ENCODE results near the gene NACC2.

The NACC2 gene

DNA sequence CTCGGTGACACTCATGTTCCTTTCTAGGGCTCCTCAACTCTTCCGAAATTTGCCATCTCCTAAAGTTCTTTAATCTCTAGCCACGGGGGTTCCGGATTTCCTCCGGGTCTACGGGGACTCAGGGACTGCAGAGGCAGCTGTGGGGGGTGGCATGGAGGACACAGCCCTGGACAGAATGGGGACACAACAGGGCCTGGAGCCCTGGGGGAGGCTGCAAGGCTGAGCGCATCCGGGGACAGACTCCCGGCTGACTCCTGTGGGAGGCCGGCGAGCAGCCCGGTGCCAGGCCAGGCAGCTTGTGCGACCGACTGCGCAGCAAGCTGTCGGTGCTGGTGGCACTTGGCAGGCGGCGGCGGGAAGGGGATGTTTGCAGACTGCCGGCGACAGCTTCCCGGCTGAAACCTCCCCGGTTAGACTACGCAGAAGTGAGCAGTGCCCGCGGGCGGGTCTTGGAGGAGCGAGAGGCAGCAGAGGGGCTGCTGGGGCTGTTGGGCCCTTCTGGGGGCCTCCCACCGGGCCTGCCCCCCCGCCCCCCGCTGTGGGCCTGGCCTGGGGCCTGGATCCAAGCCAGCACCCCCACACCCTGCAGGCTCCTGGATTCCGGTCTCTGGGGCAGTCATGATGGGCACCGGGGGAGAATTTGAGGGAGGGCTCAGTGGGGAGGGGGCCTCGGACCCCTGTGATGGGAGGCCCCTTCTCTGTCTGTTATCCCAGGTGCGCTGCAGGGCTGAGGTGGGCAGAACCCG lies 105.2 kb downstream of the NACC2 start:
- no peak for DNase-seq

DNA sequence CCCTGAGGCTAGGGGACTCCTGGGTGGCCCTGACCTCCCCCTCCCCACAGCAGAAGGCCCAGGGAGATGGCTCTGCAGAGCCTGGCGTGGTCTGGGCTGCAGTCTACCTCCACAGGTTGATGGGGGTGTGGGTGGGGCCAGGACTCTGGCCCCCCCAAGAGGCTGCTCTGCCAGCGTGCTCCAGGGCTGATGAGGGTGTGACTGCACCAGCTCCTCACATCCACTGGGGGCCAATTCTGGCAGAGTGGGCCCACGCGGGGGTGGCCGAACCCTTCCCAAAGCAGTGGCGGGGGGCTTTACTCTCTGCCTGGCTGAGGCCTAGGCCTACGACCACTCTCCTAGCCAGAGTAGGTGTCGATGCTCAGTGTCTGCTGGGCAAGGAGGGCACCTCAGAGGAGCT lies 105.9 kb downstream of the NACC2 start:
- DNase-seq: no peak

DNA sequence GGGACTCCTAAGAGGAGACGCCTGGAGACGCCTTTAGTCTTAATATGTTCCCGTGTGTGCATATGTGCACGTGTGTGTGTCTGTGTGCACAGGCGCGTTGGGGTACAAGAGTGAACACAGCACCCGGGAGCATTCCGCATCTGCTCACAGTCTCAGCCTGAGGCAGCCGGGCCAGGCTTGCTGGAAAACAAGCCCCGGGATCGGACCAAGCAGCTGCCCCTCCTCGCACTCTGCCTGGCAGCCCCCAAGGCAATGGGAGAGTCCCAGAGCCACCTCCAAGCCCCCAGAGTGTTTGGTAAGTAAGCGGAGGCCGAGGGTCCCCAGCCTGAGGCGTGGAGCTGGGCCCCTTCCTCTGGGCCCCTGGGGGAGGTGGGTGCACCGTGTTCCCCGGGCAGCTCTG lies 106.6 kb downstream of the NACC2 start:
- DNase-seq: no peak

DNA sequence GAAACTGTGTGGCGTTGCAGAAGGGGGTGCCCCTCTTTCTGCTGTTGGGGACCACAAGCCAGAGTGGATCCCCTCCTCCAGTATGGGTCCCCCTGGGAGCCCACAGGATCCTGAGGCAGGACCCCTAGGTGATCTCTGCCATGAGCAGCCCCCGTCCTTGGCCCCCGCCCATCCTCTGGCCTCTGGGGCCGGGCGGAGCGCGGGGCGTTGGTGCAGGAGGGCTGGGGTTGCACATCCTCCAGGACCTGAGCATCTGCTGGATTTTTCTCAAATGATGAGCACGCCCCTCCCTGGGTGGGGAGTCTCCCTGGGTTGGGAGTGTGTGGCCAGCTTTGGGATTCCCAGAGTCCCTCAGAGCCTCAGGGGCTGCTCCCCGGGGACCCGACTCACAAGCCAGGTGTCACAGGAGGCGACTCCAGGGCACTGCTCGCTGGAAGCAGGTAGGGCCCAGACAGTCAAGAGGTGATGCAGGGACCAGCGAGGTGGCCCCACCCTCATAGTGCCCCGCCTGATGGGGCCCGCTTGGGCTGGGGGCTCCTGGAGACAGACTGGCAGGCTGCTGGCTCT lies 107.2 kb downstream of the NACC2 start:
- DNase-seq: no peak

DNA sequence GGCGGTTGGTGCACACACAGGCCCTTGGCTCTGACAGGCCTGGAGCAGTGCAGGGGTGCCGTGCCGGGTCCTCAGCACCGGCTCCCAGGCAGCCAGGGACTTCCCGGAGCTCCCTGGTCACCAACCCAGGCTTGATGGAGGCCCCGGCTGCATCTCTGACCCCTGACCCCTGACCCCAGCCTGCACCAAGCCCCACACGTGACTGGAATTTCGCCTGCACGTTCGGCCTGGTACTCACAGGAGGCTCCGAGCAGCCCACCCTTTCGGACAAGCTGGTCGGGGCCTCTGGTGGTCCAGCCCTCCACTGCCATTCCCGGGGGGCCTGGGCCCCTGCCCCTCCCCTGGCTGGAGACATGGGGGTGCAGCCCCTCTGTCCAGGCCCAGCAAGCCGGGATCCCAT lies 108.5 kb downstream of the NACC2 start:
- DNase-seq: no peak

DNA sequence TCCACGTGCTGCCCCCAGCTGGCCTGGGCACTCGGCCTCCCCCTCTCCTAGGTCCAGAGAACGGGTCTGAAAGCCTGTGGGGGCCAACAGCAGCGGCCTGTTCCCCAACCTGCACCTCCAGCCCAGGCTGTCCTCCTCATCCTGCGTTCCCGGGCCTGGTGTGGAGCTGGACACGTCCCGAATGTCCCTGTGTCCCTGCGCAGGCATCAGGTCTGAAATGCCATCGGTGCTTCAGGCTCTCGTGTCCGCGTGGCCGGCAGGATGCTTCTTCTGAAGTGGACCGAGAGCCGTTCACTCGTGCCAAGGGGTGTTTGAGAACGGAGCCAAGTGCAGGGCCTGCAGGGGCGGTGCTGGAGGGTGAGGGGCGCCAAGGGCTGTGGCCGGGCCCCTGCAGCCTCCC lies 109.2 kb downstream of the NACC2 start:
- DNase-seq: no peak

DNA sequence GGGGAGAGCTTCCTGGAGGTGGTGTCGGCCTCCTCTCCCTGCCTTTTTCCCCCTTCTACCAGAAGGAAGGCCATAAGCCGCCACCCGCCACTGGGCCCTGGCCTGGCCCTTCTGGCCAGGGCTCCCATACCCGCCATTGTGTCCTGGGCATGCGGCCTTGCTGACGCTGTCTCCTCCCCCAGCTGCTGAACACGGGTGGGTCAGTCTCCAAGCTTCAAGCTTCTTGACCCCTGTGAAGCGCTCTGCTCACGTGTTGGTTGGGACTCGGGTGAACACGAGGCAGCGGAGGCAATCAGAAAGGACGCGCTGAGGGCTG lies 109.7 kb downstream of the NACC2 start:
- DNase-seq: no peak

DNA sequence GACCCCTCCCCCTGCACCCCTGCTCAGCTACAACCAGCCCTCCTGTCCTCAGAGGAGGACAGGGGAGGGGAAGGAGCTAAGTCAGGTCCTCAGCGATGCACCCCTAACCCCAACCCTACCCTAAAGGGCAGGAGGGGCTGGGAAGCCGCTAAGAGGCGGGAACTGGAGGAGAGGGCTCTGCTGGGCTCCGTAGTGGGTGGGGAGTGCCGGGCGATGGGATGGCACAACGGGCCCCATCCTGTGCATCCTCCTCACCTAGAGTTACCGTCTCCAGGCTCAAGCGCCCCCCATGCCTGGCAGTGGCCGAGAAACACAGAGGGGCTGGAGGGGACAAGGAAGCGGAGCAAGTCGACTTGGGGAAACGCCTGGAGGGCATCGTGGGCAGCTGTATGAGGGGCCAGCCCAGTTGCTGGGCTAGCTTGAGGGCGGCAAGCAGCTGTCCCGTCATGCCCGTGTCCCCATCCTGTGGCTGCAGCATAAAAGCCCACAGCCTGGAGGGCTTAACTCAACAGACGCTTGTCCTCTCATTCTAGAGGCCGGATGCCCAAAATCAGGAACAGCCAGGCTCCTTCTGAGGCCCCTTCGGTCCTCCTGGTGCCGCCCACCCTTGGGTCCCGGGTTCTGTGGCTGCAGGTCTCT lies 110.9 kb downstream of the NACC2 start:
- no peak for DNase-seq

DNA sequence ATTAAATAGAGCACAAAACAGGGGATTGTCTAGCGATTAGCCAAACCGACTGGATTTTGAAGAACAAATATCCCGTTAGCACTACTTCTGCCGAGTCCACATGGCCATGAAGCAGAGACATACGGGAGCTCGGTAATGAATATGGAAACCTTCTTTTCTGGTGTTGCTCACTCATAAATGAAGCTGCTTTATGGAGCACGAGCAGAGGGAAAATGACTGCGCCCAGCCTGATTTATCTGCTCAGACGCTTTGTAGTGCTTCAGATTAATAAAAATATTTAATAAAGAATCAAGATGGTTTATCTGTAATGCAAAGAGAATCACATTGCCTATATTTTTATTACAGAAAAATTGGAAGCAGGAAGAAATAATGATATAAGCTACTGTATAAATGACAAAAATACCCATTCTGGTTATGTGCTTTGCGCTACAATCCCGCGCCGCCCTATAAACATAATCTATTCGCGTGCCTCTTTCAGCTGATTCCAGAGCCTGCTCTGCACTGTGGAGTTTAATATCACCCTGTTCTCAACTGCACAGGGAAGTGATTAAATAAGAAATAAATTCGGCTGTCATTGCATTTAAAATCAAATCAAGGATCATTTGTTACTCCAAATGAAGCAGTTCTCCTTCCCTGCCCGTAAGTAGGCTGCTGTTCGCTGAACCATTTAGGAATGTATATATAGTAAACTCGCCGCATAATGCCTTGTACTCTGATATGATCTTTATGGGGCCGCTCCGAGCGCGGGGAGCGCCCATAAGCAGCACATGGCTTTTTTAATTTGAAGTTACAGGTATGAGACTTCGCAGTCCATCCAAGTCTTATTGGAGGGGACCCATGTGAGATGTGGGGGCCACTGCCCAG lies 111.6 kb downstream of the NACC2 start:
- no peak for DNase-seq

DNA sequence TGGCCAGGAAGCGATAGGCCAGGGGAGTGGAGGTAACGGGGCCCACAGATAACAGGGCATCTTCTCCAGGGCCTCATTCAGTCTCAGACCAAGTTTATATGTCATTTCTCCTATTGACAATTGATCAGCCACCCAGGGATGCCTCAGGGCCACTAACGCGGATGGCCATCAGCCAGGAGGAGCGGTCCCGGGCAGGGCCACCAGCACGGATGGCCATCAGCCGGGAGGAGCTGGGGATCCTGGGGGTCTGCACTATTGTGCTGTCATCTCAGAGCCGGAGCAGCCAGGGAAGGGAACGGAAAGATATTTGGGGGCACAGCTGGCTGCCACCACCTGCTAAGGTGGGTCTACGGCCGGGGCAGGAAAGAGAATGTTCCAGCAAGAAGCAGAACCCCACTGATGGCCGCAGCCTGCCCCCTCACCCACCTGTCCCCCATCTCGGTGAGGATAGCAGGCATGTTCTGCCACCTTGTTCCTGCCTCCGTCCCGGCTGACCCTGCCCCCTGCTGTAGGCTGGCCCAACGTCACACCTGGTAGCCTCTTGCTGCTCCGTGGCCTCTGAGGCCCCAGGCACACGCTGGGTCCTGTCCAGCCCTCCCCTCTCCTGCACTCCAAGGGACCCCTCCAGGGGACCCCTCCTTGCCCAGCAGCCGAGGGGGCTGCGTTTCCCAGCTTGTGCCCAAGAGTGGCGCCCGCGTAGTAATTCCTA lies 112.4 kb downstream of the NACC2 start:
- no peak for DNase-seq

DNA sequence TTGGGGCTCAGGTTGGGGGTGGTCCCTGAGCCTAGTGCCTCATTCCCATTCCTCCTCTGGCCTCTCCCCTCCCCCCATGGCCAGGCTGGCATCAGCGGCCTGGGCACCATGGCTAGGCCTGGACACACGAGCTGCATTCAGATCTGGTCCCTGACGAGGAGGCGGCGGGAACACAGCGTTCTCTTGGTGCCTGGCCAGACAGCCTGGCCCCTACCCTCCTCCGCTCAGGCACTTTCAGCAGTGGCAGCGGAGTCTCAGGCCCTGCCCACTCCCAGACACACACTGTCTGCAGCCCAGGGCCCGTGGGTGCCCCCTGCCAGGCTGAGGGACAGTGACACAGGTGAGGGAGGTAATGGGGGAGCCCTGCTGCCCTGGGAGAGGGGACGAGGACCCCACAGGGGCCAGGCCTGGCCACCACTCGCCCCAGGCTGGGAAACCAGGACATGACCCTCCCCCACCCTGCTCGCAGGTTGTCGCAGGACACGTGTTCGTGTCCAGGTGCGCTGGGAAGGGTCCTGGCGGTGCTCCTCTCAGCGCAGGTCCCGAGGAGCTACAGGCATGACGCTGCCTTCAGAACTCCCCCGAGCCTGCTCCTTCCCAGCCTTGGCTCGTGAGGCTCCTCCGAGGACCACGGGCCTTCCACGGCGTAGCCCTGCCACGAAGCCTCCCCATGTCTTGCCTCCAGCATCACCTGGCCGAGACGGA lies 114.0 kb downstream of the NACC2 start:
- no peak for DNase-seq

DNA sequence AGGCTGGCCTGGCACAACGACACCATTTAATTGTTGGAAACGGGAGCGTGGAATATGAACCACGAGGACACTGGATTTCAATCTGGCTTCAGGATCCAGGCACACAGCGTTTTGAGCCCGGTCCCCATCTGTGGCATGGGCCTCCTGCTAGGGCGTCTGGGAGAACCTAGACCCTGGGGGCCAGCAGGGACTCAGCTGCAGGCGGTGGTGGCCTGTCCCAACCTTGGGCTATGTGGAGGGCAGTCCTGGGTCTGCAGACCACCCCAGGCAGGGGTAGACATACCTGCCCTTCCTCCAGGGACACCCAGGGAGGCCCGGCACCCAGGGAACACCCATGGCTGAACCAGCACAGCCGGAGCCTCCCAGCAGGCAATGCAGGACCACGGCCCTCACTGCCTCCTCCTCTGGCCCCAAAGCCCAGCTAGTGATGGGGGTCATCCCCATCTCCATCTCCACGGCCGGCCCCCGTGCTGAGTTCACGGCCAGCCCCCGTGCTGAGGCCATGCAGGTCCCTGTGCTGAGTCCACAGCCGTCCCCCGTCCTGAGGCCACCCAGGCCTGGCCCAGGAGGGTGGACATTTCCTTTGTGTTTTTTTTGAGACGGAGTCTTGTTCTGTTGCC lies 115.4 kb downstream of the NACC2 start:
- no peak for DNase-seq

DNA sequence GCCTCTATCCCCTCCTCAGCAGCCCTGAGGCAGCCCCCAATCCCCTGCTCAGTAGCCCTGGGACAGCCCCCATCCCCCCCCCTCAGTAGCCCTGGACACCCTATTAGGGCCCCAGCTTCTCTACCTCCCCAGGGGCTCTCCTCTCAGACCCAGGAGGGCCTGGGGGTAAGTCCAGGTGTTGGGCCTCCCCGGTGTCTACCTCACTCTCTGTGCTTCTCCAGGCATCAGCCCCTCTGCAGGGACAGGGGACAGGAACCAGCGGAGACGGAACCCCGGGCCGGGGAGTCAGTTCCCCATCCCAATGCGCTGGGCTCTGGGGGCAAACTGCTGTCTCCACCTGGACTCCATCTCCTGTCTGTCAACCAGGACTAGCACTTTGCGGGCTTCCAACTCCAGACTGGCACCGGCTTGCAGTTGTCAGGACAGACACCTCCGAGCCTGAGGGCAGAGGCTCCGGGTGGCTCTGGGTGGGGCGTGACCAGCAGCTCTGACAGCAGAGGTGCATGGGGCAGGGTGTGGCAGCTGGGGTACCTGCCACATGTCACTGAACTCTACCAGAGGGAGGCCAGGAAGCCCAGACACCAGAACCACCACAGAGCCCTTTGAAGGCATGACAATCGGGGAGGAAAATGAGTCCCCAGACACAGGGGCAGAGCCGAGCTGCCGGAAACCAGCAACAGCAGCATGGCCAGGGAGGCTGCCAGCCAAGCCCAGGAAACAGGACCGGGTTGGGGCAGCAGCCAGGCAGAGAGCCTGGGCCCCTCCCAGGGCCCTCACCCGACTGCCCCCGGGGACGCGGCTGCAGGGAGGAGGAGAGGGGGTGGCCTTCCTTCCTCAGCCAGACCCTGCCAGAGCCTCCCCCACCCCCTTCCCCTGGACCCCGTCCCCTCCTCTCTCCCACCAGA lies 116.2 kb downstream of the NACC2 start:
- DNase-seq: no peak

DNA sequence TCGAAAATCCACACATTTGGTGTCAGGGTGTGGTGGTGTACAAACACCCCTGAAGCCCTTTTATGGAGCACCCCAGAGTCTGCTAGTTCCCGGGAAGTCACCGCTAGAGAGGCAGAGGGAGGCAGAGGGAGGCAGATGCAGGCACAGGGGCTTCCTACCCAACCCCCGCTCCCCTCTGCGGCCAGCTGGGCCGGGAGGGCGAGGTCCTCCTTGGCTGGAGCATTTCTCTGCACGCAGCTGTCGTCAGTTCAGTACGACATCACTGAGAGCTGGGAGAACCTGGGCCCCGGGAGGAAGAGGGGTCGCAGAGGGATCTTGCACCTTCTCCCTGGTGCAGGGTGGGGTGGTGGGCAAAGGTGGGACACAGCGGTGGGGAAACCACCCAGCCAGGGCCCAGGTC lies 118.1 kb downstream of the NACC2 start:
- no peak for DNase-seq

DNA sequence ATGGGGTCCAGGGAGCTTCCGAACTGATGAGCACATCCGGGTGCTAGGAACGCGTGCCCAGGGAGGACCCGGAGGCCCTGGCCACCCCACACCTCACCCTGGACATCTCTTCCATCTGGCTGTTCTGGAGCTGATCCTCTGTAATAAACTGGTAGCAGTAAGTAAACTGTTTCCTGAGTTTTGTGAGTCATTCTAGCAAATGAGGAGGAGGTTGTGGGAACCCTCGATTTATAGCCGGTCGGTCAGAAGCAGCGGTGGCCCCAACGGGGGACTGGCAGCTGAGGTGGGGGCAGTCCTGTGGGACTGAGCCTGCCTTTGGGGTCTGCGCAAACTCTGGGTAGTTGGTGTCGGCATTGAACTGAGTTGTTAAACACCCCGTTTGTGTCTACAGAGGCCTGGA lies 118.6 kb downstream of the NACC2 start:
- no peak for DNase-seq

DNA sequence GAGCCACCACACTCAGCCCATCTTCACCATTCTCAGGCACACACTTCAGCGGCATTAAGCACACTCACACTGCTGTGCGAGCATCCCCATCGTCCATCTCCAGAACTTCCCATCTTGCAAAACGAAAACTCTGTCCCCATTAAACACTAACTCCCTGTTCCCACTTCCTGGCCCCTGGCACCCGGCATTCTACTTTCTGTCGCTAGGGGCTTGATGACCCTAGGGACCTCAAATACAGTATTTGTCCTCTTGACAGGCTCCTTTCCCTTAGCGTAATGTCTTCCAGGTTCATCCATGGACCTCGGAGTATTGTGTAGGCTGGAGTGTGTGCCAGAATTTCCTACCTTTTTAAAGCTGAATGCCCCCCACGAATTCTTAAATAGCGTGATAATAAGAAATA lies 119.3 kb downstream of the NACC2 start:
- no peak for DNase-seq

DNA sequence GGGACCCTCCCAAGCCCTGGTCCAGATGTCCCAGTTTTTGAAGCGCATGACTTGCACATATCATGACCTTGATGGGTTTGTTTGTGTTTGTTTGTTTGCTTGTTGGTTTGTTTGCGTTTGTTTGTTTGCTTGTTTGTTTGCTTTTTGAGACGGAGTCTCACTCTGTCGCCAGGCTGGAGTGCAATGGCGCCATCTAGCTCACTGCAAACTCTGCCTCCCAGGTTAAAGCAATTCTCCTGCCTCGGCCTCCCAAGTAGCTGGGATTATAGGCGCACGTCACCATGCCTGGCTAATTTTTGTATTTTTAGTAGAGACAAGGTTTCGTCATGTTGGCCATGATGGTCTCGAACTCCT lies 120.9 kb downstream of the NACC2 start:
- DNase-seq: no peak

DNA sequence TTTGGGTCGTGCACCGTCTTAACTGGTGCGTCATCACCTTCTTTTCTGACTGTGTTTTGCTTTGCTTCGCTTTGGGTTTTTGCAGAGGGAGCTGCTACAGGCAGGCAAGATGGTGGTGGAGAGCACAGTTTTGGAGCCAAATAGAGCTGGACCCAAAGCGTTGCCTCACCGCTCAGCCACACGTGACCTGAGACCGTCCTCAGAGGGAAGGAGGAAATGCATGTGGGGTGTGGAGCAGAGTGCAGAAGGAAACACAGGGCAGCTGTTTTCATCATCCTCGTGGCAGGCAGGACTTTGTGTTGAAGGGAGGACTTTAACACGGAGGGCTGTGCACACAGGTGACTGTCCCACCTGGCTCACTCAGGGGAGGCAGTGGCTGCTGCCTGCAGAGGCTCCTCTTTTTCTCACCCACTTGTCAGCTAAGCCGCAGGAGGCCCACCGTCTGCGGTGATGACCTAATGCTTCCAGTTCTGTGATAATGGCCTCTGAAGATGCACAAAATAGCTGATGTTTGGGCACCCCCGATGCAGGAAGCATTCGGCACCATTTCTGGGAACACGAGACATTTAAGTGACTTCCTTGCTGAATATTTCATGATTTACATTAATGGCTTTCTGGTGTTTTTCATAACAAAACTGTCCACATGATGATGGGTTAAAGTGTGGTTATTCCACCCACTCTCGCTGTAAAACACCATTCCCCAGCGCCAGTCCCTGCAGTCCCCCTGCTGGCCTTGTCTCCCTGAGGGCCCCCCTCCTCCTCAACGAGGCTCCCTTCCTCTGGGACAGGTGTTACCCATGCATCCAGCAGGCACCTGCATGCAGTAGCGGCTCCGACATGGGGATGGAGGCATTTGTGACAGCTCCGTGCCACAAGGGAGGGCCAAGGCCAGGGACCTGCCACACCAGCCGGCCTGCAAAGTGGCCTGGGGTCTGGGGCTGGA lies 121.5 kb downstream of the NACC2 start:
- DNase-seq: no peak

DNA sequence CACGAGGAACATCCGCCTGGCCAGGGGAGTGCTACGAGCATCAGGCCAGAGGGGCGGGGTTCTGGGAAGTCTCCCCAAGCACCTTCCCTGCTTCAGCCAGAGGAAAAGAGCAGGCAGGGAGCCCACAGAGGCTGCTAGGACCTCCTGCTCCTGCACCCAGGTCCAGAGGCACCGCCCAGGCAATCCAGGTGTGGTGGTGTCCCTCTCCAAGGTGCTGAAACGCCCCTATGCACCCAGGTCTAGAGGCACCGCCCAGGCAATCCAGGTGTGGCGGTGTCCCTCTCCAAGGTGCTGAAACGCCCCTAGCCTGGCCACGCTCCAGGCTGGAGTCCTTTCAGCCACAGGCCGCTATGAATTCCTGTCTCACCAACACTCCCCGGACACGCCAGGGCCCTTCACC lies 123.2 kb downstream of the NACC2 start:
- no peak for DNase-seq
